AG04450 (cell line): ENCODE measurements around the gene CNTN1. TPM values are rescaled to one million over a fixed set of nuclear protein-coding genes. Genes with fewer than 3 reads are reported as not detected.

Experiments
- CTCF ChIA-PET: fragments of 300-600, 350-600 bp; formaldehyde crosslinking; extraction: SDS; loops from one replicate; lab custom pipeline; 2022; ENCODE audit warnings: antibody characterized with exemption, inconsistent platforms; lab: Charles Lee
- POLR2A ChIA-PET: fragments of 350-600 bp; formaldehyde crosslinking; extraction: SDS; loops from one replicate; lab custom pipeline; 2021; ENCODE audit warnings: antibody characterized with exemption, inconsistent platforms; lab: Yijun Ruan, JAX
- DNase-seq: peaks from one replicate; pipeline ENCODE4 v3.0.0-alpha.2; 2011; ENCODE audit warnings: low read depth, low spot score
- H3K27ac ChIP-seq: one replicate; pipeline ENCODE4 v1.5.1; 2012; ENCODE audit warnings: low read depth, low read length, control low read depth
- H3K27me3 ChIP-seq: one replicate; pipeline ENCODE4 v1.6.0; 2012; ENCODE audit warnings: low read length; ENCODE audit not compliant: control insufficient read depth, insufficient read depth
- H3K4me3 ChIP-seq: 2 replicates; pipeline ENCODE4 v1.5.1; 2011; ENCODE audit warnings: mild to moderate bottlenecking, low read depth, low read length, control low read depth
- H3K9me3 ChIP-seq: 2 replicates; pipeline ENCODE4 v1.5.1; 2012; ENCODE audit warnings: low read length; ENCODE audit not compliant: control insufficient read depth, insufficient read depth
- CTCF ChIP-seq: IDR thresholded peaks from 2 replicates; pipeline ENCODE4 v1.5.1; 2011; ENCODE audit warnings: low read depth, low read length, control low read depth, inconsistent platforms
- polyA plus RNA-seq: library from polyadenylated mRNA; depleted of rRNA; stranded (reverse); fragments of >200 nt; gene quantifications from 2 replicates; pipeline ENCODE4 v1.2.3, GENCODE V29; 2011

Gene CNTN1
- polyA plus RNA-seq, 1 experiment, result 0.19 TPM

- CTCF ChIA-PET, result no interaction called here
- DNase-seq, result no peak
- POLR2A ChIA-PET, result no interaction called here
- Histone ChIP-seq H3K4me3 (no peak overlapping the region), H3K27ac (no peak overlapping the region), H3K27me3 (no peaks in the 10 kb centered on the region), H3K9me3 (no peaks in the 10 kb centered on the region)
- TF ChIP-seq CTCF, result no peak
Observed at GRCh38 chr12:41112903-41113302, 420.7 kb downstream of the CNTN1 start.

- no peak overlapping the region for H3K4me3 ChIP-seq
- H3K9me3 ChIP-seq, result no peaks in the 10 kb centered on the region
- no peaks in the 10 kb centered on the region for H3K27me3 ChIP-seq
- CTCF ChIA-PET, result no interaction called here
- no peak for TF ChIP-seq CTCF
- POLR2A ChIA-PET, result no interaction called here
- H3K27ac ChIP-seq, result no peak overlapping the region
- no peak for DNase-seq
Observed at GRCh38 chr12:41120211-41120610, 428.0 kb downstream of the CNTN1 start.

DNA sequence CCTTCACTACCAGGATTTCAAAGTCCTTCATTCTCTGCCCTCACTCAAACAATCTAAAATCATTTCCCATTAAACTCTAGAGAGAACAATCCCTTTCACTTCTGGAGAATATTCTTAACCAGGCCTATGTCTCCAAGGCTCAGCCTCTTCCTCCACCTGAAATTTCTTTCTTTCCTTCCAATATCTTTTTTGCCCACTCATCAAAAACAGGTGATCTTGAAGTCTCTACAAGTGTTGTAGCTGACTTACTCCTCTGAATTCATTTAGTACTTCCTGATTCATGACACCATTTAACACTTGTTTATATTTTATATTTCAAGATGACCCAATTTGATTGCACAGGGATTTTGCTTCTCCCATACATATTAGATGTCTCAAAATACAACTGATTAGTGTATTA, 429.1 kb downstream of the CNTN1 start:
- H3K9me3 ChIP-seq, result no peaks in the 10 kb centered on the region
- DNase-seq, result no peak
- no peak for TF ChIP-seq CTCF
- CTCF ChIA-PET, result no interaction called here
- no peak overlapping the region for H3K4me3 ChIP-seq
- no peak overlapping the region for H3K27ac ChIP-seq
- POLR2A ChIA-PET, result no interaction called here
- no peaks in the 10 kb centered on the region for H3K27me3 ChIP-seq
